ENCODE results near the gene SNX10. TPM values are rescaled to one million over a fixed set of nuclear protein-coding genes. Genes with fewer than 3 reads are reported as not detected.

The SNX10 gene
- polyA plus RNA-seq, 1 donor: 12.6 TPM

DNA sequence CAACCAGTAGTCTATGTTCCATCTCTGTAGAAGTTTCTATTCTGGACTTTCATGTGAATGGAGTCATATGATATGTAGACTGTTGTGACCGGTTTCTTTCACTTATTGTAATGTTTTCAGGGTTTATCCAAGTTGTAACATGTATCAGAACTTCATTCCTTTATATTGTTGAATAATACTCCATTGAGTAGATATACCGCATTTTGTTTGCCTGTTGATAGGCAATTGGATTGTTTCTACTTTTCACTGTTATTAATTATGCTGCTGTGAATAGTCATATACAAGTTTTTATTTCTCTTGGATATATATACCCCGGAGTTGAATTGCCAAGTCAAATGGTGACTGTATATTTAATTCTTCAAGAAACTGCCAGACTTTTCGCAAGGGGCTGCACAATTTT lies 40.1 kb downstream of the SNX10 start:
- no peaks in the 10 kb centered on the region for H3K27me3 ChIP-seq (ENCODE audit: control insufficient read depth, insufficient read depth, low read length)
- WGBS (ENCODE audit: insufficient coverage, low lambda C conversion rate): 74% methylated on average over 2 of the region's 4 CpGs
- H3K4me3 ChIP-seq (ENCODE audit: low read length): no peak overlapping the region
- no peaks in the 10 kb centered on the region for H3K36me3 ChIP-seq (ENCODE audit: control insufficient read depth, insufficient read depth, low read length)
- H3K27ac ChIP-seq (ENCODE audit: low read length): no peak overlapping the region
- H3K9me3 ChIP-seq (ENCODE audit: control insufficient read depth, low read depth, low read length): no peaks in the 10 kb centered on the region
- H3K4me1 ChIP-seq (ENCODE audit: control insufficient read depth, insufficient read depth, low read length): no peaks in the 10 kb centered on the region
- no peak for DNase-seq

DNA sequence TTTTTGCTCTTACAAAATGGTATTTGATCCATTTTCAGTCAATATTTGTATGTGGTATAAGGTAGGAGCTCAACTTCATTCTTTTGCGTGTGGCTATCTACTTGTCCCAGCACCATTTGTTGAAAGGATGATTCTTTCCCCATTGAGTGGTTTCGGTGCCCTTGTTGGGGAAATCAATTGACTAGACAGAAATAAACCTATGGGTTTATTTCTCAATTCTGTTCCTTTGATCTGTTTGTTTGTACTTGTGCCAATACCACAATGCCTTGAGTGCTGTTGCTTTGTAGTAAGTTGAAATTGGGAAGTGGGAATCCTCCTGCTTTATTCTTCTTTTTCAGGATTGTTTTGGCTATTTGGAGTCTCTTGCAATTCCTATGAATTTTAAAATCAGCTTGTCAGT lies 41.0 kb downstream of the SNX10 start:
- DNase-seq: no peak
- Histone ChIP-seq H3K27me3 (ENCODE audit: control insufficient read depth, insufficient read depth, low read length) (no peaks in the 10 kb centered on the region), H3K27ac (ENCODE audit: low read length) (no peak overlapping the region), H3K4me1 (ENCODE audit: control insufficient read depth, insufficient read depth, low read length) (no peaks in the 10 kb centered on the region), H3K4me3 (ENCODE audit: low read length) (no peak overlapping the region), H3K36me3 (ENCODE audit: control insufficient read depth, insufficient read depth, low read length) (no peaks in the 10 kb centered on the region), H3K9me3 (ENCODE audit: control insufficient read depth, low read depth, low read length) (no peaks in the 10 kb centered on the region)
- no CpG with 5 or more reads among the region's 2 CpGs for WGBS (ENCODE audit: insufficient coverage, low lambda C conversion rate)

- no peaks in the 10 kb centered on the region for H3K36me3 ChIP-seq (ENCODE audit: control insufficient read depth, insufficient read depth, low read length)
- no peaks in the 10 kb centered on the region for H3K9me3 ChIP-seq (ENCODE audit: control insufficient read depth, low read depth, low read length)
- H3K27ac ChIP-seq (ENCODE audit: low read length): no peak overlapping the region
- WGBS (ENCODE audit: insufficient coverage, low lambda C conversion rate): no CpG with 5 or more reads among the region's 1 CpG
- no peak overlapping the region for H3K4me3 ChIP-seq (ENCODE audit: low read length)
- DNase-seq: no peak
- H3K4me1 ChIP-seq (ENCODE audit: control insufficient read depth, insufficient read depth, low read length): no peaks in the 10 kb centered on the region
- no peaks in the 10 kb centered on the region for H3K27me3 ChIP-seq (ENCODE audit: control insufficient read depth, insufficient read depth, low read length)
Measured at GRCh38 chr7:26334166-26334859, 42.7 kb downstream of the SNX10 start.

DNA sequence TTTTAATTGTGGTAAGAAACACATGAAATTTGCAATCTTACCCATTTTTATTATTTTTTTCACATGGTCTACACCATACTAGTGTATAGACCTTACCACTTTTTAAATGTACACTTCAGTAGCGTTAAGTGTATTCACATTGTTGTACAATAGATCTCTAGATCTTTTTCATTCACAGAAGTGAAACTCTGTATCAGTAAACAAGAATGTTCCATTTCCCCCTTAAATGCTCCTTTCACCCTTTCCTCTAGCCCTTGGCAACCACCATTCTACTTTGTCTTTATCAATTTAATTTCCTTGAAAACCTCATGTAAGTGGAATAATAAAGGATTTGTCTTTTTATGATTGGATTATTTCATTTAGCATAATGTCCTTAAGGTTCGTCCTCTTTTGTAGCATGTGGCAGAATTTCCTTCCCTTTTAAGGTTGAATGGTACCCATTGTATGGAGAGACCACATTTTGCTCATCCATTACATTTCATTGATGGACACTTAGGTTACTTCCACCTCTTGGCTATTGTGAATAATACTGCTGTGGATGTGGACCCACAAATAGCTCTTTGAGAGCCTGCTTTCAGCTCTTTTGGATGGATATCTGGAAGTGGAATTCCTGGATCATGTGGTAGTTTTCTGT lies 45.7 kb downstream of the SNX10 start:
- no peaks in the 10 kb centered on the region for H3K9me3 ChIP-seq (ENCODE audit: control insufficient read depth, low read depth, low read length)
- no peaks in the 10 kb centered on the region for H3K27me3 ChIP-seq (ENCODE audit: control insufficient read depth, insufficient read depth, low read length)
- DNase-seq: no peak
- H3K36me3 ChIP-seq (ENCODE audit: control insufficient read depth, insufficient read depth, low read length): no peaks in the 10 kb centered on the region
- no peak overlapping the region for H3K4me3 ChIP-seq (ENCODE audit: low read length)
- H3K27ac ChIP-seq (ENCODE audit: low read length): no peak overlapping the region
- 100% methylated on average over 1 of the region's 2 CpGs for WGBS (ENCODE audit: insufficient coverage, low lambda C conversion rate)
- H3K4me1 ChIP-seq (ENCODE audit: control insufficient read depth, insufficient read depth, low read length): no peaks in the 10 kb centered on the region

DNA sequence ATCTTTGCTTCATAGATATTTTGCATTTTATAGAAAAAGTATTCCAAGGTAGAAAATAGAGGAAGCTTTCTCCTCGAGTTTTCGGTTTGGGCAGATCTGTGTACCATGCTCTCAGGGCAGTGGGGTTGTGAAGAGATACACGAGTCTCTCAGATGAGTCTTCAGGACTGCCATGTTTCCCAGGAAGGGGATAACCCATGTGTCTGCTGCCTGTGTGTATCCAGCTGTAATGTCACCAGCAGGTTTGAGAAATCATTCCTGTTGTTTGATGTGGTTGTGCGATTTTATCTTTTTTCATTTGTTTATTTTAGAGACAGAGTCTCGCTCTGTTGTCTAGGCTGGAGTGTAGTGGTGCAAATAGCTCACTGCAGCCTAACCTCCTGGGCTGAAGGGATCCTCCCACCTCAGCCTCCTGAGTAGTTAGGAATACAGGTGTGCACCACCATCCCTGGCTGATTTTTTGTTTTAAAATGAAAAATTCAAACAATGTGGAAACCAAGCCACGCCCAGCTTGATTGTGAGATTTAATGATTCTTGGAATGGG lies 48.9 kb downstream of the SNX10 start:
- H3K9me3 ChIP-seq (ENCODE audit: control insufficient read depth, low read depth, low read length): no peaks in the 10 kb centered on the region
- DNase-seq: no peak
- 75% methylated on average over 1 of the region's 6 CpGs for WGBS (ENCODE audit: insufficient coverage, low lambda C conversion rate)
- no peak overlapping the region for H3K27ac ChIP-seq (ENCODE audit: low read length)
- peaks cover 3% of the 10 kb centered on the region for H3K4me1 ChIP-seq (ENCODE audit: control insufficient read depth, insufficient read depth, low read length)
- H3K27me3 ChIP-seq (ENCODE audit: control insufficient read depth, insufficient read depth, low read length): no peaks in the 10 kb centered on the region
- H3K4me3 ChIP-seq (ENCODE audit: low read length): no peak overlapping the region
- H3K36me3 ChIP-seq (ENCODE audit: control insufficient read depth, insufficient read depth, low read length): no peaks in the 10 kb centered on the region

DNA sequence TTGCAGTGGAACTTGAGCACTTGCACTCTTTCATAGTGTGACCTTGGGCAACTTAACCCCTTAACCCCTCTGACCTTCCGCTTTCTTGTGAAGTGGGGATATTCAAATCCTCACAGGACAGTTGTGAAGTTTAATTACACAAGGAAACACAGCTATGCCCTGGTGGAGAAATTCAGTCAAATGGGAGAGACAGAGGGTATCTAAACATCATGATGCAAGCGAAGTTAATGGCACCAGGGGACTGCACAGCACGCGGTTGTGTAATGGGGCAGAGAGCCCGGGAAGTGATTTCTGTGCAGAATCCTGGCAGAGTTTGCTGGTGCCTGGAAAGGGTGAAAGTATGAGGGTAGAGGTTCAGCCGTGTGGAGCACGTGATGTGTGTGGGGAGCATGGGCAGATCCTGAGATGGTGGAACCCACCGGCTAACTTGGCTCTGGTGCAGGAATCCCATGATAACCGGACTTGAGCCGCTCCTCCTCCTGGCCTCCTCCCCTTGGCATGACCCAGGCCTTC lies 51.7 kb downstream of the SNX10 start:
- Histone ChIP-seq H3K36me3 (ENCODE audit: control insufficient read depth, insufficient read depth, low read length) (no peaks in the 10 kb centered on the region), H3K9me3 (ENCODE audit: control insufficient read depth, low read depth, low read length) (no peaks in the 10 kb centered on the region), H3K27me3 (ENCODE audit: control insufficient read depth, insufficient read depth, low read length) (no peaks in the 10 kb centered on the region), H3K4me1 (ENCODE audit: control insufficient read depth, insufficient read depth, low read length) (peaks cover 6% of the 10 kb centered on the region), H3K27ac (ENCODE audit: low read length) (no peak overlapping the region), H3K4me3 (ENCODE audit: low read length) (no peak overlapping the region)
- no peak for DNase-seq
- WGBS (ENCODE audit: insufficient coverage, low lambda C conversion rate): no CpG with 5 or more reads among the region's 10 CpGs

DNA sequence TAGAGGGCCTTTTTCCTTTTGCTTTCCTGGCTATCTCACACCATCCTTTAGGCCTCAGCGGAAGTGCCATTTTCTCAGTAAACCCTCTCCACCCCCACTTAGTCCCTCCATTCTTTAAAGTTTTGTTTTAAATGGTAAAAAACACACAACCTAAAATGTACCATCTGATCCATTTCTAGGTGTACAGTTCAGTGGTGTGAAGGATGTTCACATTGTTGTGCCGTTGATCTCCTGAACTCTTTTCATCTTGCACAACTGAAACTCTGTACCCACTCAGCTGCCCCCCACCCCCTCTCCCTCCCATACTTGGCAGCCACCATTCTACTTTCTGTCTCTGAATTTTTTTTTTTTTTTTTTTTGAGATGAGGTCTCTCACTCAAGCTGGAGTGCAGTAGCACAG lies 52.2 kb downstream of the SNX10 start:
- Histone ChIP-seq H3K27me3 (ENCODE audit: control insufficient read depth, insufficient read depth, low read length) (no peaks in the 10 kb centered on the region), H3K4me1 (ENCODE audit: control insufficient read depth, insufficient read depth, low read length) (peaks cover 6% of the 10 kb centered on the region), H3K4me3 (ENCODE audit: low read length) (no peak overlapping the region), H3K36me3 (ENCODE audit: control insufficient read depth, insufficient read depth, low read length) (no peaks in the 10 kb centered on the region), H3K27ac (ENCODE audit: low read length) (no peak overlapping the region), H3K9me3 (ENCODE audit: control insufficient read depth, low read depth, low read length) (no peaks in the 10 kb centered on the region)
- no peak for DNase-seq
- WGBS (ENCODE audit: insufficient coverage, low lambda C conversion rate): no CpG with 5 or more reads among the region's 2 CpGs

- Histone ChIP-seq H3K4me1 (ENCODE audit: control insufficient read depth, insufficient read depth, low read length) (peaks cover 16% of the 10 kb centered on the region), H3K4me3 (ENCODE audit: low read length) (no peak overlapping the region), H3K27ac (ENCODE audit: low read length) (no peak overlapping the region), H3K9me3 (ENCODE audit: control insufficient read depth, low read depth, low read length) (no peaks in the 10 kb centered on the region), H3K36me3 (ENCODE audit: control insufficient read depth, insufficient read depth, low read length) (no peaks in the 10 kb centered on the region), H3K27me3 (ENCODE audit: control insufficient read depth, insufficient read depth, low read length) (no peaks in the 10 kb centered on the region)
- WGBS (ENCODE audit: insufficient coverage, low lambda C conversion rate): no CpG with 5 or more reads among the region's 9 CpGs
- DNase-seq: no peak
Measured at GRCh38 chr7:26345202-26345601, 53.5 kb downstream of the SNX10 start.

DNA sequence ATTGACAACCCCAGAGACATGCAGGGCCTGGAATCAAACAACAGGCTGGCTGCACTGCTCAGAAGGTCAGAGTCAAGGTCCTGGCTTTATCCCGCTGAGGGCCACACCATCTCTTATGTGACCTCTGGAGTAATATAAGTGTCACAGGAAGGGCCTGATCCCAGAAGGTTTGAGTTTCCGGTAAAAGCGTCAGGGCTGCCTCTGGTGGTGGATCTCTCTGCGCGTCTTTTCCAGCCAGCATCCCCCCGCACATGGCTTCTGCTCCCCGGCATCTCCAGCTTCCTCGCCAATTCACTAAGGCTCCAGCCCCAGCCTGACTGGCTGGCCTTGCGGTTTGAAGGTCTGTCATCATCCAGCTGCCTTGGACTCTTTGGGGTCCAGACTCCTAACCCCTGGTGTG lies 54.2 kb downstream of the SNX10 start:
- peaks cover 16% of the 10 kb centered on the region for H3K4me1 ChIP-seq (ENCODE audit: control insufficient read depth, insufficient read depth, low read length)
- DNase-seq: no peak
- WGBS (ENCODE audit: insufficient coverage, low lambda C conversion rate): no CpG with 5 or more reads among the region's 9 CpGs

GRCh38 chr7:26346611-26347203 lies 55.0 kb downstream of the SNX10 start:
- DNase-seq: no peak
- H3K27me3 ChIP-seq (ENCODE audit: control insufficient read depth, insufficient read depth, low read length): no peaks in the 10 kb centered on the region
- H3K27ac ChIP-seq (ENCODE audit: low read length): no peak overlapping the region

More for the DNA sequence above, 54.2 kb downstream of the SNX10 start:
- H3K36me3 ChIP-seq (ENCODE audit: control insufficient read depth, insufficient read depth, low read length): no peaks in the 10 kb centered on the region
- H3K27ac ChIP-seq (ENCODE audit: low read length): no peak overlapping the region
- H3K4me3 ChIP-seq (ENCODE audit: low read length): no peak overlapping the region
- no peaks in the 10 kb centered on the region for H3K9me3 ChIP-seq (ENCODE audit: control insufficient read depth, low read depth, low read length)
- no peaks in the 10 kb centered on the region for H3K27me3 ChIP-seq (ENCODE audit: control insufficient read depth, insufficient read depth, low read length)

More at GRCh38 chr7:26346611-26347203, 55.0 kb downstream of the SNX10 start:
- no peak overlapping the region for H3K4me3 ChIP-seq (ENCODE audit: low read length)
- H3K36me3 ChIP-seq (ENCODE audit: control insufficient read depth, insufficient read depth, low read length): no peaks in the 10 kb centered on the region
- H3K9me3 ChIP-seq (ENCODE audit: control insufficient read depth, low read depth, low read length): no peaks in the 10 kb centered on the region
- peaks cover 16% of the 10 kb centered on the region for H3K4me1 ChIP-seq (ENCODE audit: control insufficient read depth, insufficient read depth, low read length)
- WGBS (ENCODE audit: insufficient coverage, low lambda C conversion rate): no CpG with 5 or more reads among the region's 7 CpGs
